ENCODE results near the gene DCC.

DNA sequence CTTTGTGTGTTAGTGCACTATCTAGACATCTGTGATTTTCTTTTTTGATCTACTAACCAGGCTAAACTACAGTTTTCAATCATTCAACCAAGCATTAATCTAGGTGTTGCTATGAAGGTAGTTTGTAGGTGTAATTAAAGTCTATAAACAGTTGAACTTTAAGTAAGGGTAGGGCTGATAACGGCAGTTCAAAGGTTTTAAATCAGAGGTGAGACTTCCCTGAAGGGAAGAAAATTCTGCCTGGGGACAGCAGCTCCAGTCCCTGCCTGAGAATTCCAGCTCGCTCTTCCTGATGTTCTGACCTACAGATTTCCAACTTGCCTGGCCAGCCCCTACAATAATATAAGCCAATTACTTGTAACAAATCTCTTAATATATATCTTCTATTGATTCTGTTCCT lies 1220.5 kb downstream of the DCC start:
- TF ChIP-seq, protein P1, sequence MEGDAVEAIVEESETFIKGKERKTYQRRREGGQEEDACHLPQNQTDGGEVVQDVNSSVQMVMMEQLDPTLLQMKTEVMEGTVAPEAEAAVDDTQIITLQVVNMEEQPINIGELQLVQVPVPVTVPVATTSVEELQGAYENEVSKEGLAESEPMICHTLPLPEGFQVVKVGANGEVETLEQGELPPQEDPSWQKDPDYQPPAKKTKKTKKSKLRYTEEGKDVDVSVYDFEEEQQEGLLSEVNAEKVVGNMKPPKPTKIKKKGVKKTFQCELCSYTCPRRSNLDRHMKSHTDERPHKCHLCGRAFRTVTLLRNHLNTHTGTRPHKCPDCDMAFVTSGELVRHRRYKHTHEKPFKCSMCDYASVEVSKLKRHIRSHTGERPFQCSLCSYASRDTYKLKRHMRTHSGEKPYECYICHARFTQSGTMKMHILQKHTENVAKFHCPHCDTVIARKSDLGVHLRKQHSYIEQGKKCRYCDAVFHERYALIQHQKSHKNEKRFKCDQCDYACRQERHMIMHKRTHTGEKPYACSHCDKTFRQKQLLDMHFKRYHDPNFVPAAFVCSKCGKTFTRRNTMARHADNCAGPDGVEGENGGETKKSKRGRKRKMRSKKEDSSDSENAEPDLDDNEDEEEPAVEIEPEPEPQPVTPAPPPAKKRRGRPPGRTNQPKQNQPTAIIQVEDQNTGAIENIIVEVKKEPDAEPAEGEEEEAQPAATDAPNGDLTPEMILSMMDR (IDR thresholded peaks at IDR 0.05), result no peak
- no peak for TF ChIP-seq POLR2A (IDR thresholded peaks at IDR 0.05)

All from thyroid gland (tissue), 4 donors.